H9 (cell line): ENCODE measurements around the gene KIAA0513. TPM values are rescaled to one million over a fixed set of nuclear protein-coding genes. Genes with fewer than 3 reads are reported as not detected.

Experiments used
- DNase-seq: peaks from one replicate; pipeline ENCODE4 v3.0.0-alpha.2; 2017
- H2AFZ ChIP-seq: one replicate; pipeline ENCODE4 v1.6.1; 2013; ENCODE audit warnings: mild to moderate bottlenecking, low read length, control low read depth, moderate library complexity
- H2AK5ac ChIP-seq: 2 replicates; pipeline ENCODE4 v1.6.1; 2013; ENCODE audit warnings: low read length, control low read depth, mixed read lengths; ENCODE audit not compliant: insufficient read length
- H2BK120ac ChIP-seq: one replicate; pipeline ENCODE4 v1.6.1; 2013; ENCODE audit warnings: low read depth, mild to moderate bottlenecking, low read length, control low read depth, inconsistent platforms; ENCODE audit not compliant: poor library complexity, severe bottlenecking
- H2BK12ac ChIP-seq: 2 replicates; pipeline ENCODE4 v1.6.1; 2013; ENCODE audit warnings: low read length, control low read depth, mixed read lengths, low read depth; ENCODE audit not compliant: insufficient read length
- H2BK15ac ChIP-seq: 2 replicates; pipeline ENCODE4 v1.6.1; 2013; ENCODE audit warnings: low read depth, low read length, control low read depth
- H2BK20ac ChIP-seq: one replicate; pipeline ENCODE4 v1.6.1; 2013; ENCODE audit warnings: low read depth, mild to moderate bottlenecking, low read length, control low read depth, inconsistent platforms; ENCODE audit not compliant: poor library complexity, severe bottlenecking
- H2BK5ac ChIP-seq: 2 replicates; pipeline ENCODE4 v1.6.1; 2013; ENCODE audit warnings: low read length, control low read depth, mixed read lengths; ENCODE audit not compliant: insufficient read length
- H3K14ac ChIP-seq: 2 replicates; pipeline ENCODE4 v1.6.1; 2013; ENCODE audit warnings: low read length, control low read depth; ENCODE audit not compliant: insufficient read depth
- H3K18ac ChIP-seq: 2 replicates; pipeline ENCODE4 v1.6.1; 2013; ENCODE audit warnings: low read depth, mild to moderate bottlenecking, mixed read lengths, low read length, control low read depth; ENCODE audit not compliant: insufficient read length
- H3K23ac ChIP-seq: 2 replicates; pipeline ENCODE4 v1.6.1; 2013; ENCODE audit warnings: low read length, control low read depth, mixed read lengths, low read depth; ENCODE audit not compliant: insufficient read length
- H3K23me2 ChIP-seq: 2 replicates; pipeline ENCODE4 v1.6.1; 2013; ENCODE audit warnings: low read depth, mild to moderate bottlenecking, mixed read lengths, low read length, control low read depth; ENCODE audit not compliant: insufficient read length, poor library complexity, severe bottlenecking
- H3K27ac ChIP-seq: 2 replicates; pipeline ENCODE4 v1.5.1; 2013; ENCODE audit warnings: low read length, control low read depth, mixed read lengths, low read depth; ENCODE audit not compliant: insufficient read length
- H3K27me3 ChIP-seq: 2 replicates; pipeline ENCODE4 v1.6.1; 2013; ENCODE audit warnings: low read length, control low read depth, inconsistent platforms; ENCODE audit not compliant: insufficient read depth
- H3K4ac ChIP-seq: 2 replicates; pipeline ENCODE4 v1.6.1; 2013; ENCODE audit warnings: low read depth, mild to moderate bottlenecking, control low read depth, inconsistent platforms, low read length, moderate library complexity
- H3K4me1 ChIP-seq: 2 replicates; pipeline ENCODE4 v1.6.1; 2013; ENCODE audit warnings: low read length, control low read depth, inconsistent platforms; ENCODE audit not compliant: insufficient read depth
- H3K4me2 ChIP-seq: 2 replicates; pipeline ENCODE4 v1.6.1; 2013; ENCODE audit warnings: low read length, control low read depth, mixed read lengths; ENCODE audit not compliant: insufficient read length, insufficient read depth
- H3K56ac ChIP-seq: 2 replicates; pipeline ENCODE4 v1.6.1; 2013; ENCODE audit warnings: low read depth, mild to moderate bottlenecking, mixed read lengths, low read length, control low read depth; ENCODE audit not compliant: insufficient read length
- H3K79me1 ChIP-seq: 2 replicates; pipeline ENCODE4 v1.6.1; 2013; ENCODE audit warnings: low read depth, mild to moderate bottlenecking, moderate library complexity, low read length, control low read depth, inconsistent platforms; ENCODE audit not compliant: insufficient read depth, poor library complexity, severe bottlenecking
- H3K79me2 ChIP-seq: 2 replicates; pipeline ENCODE4 v1.6.1; 2013; ENCODE audit warnings: low read length, control low read depth, inconsistent platforms; ENCODE audit not compliant: insufficient read depth
- H3K9ac ChIP-seq: 2 replicates; pipeline ENCODE4 v1.6.1; 2013; ENCODE audit warnings: low read length, control low read depth, mixed read lengths; ENCODE audit not compliant: insufficient read length; ENCODE audit errors: extremely low read depth
- H3K9me3 ChIP-seq: one replicate; pipeline ENCODE4 v1.6.1; 2013; ENCODE audit warnings: low read depth, low read length, inconsistent platforms; ENCODE audit not compliant: control insufficient read depth
- H3T11ph ChIP-seq: one replicate; pipeline ENCODE4 v1.6.1; 2013; ENCODE audit warnings: mild to moderate bottlenecking, low read length, control low read depth, inconsistent platforms
- H4K20me1 ChIP-seq: one replicate; pipeline ENCODE4 v1.6.1; 2013; ENCODE audit not compliant: control insufficient read depth, insufficient read length, insufficient read depth
- H4K5ac ChIP-seq: 2 replicates; pipeline ENCODE4 v1.6.1; 2013; ENCODE audit warnings: low read depth, mild to moderate bottlenecking, mixed read lengths, low read length, control low read depth; ENCODE audit not compliant: insufficient read length
- H4K8ac ChIP-seq: replicated peaks from 2 replicates; pipeline ENCODE4 v1.6.1; 2013; ENCODE audit warnings: low read length, control low read depth, mixed read lengths, low read depth; ENCODE audit not compliant: insufficient read length
- H4K91ac ChIP-seq: 2 replicates; pipeline ENCODE4 v1.6.1; 2013; ENCODE audit warnings: low read depth, mild to moderate bottlenecking, moderate library complexity, mixed read lengths, low read length, control low read depth; ENCODE audit not compliant: insufficient read length
- H3K27ac Mint-ChIP-seq, 3 experiments: 2 replicates in 2 of 3; 3 replicates in 1 of 3; pipeline ENCODE4 v1.8.0; 2020 to 2021; ENCODE audit warnings: mixed read lengths in 3 of 3, mild to moderate bottlenecking in 1 of 3, moderate library complexity in 1 of 3
- H3K27me3 Mint-ChIP-seq: 2 replicates; pipeline ENCODE4 v1.8.0; 2021; ENCODE audit warnings: low read depth, mild to moderate bottlenecking, moderate library complexity, mixed read lengths
- H3K36me3 Mint-ChIP-seq, 3 experiments: 2 replicates in 2 of 3; 3 replicates in 1 of 3; pipeline ENCODE4 v1.8.0; 2020 to 2021; ENCODE audit warnings: low read depth in 3 of 3, mixed read lengths in 3 of 3; ENCODE audit not compliant: insufficient read depth in 1 of 3
- H3K4me1 Mint-ChIP-seq, 2 experiments: 2 replicates each; pipeline ENCODE4 v1.8.0; 2020; ENCODE audit warnings: mixed read lengths in 2 of 2
- H3K4me3 Mint-ChIP-seq, 2 experiments: 2 replicates in 1 of 2; 3 replicates in 1 of 2; pipeline ENCODE4 v1.8.0; 2020 to 2021; ENCODE audit warnings: mild to moderate bottlenecking in 2 of 2, mixed read lengths in 2 of 2, moderate library complexity in 1 of 2
- H3K9me3 Mint-ChIP-seq, 2 experiments: 2 replicates in 1 of 2; 3 replicates in 1 of 2; pipeline ENCODE4 v1.8.0; 2020; ENCODE audit warnings: mild to moderate bottlenecking in 2 of 2, mixed read lengths in 2 of 2, moderate library complexity in 1 of 2
- WGBS: extraction: QIAGEN DNeasy Blood & Tissue Kit; methylation state at CpG from one replicate; pipeline ENCODE4 v1.1.7; 2013; ENCODE audit warnings: missing lambda C conversion rate, low lambda C conversion rate, mixed read lengths; ENCODE audit not compliant: insufficient read length; ENCODE audit errors: extremely low coverage; 5-methylcytosine and 5-hydroxymethylcytosine counted together
- total RNA-seq: library from RNA; stranded (reverse); gene quantifications from 2 replicates; pipeline ENCODE4 v1.2.1, GENCODE V29; 2021
- TF ChIP-seq, protein P1 (sequence below): fragments of 200-600 bp; sonication (generic); conservative IDR thresholded peaks from 3 replicates; pipeline ENCODE4 v1.8.0; 2021; ENCODE audit warnings: antibody characterized with exemption, mild to moderate bottlenecking

KIAA0513 gene
- total RNA-seq, 1 experiment from 2014 or later: 4.7 TPM

GRCh38 chr16:85018529-85019236, 8.9 kb upstream of the KIAA0513 start:
- no peak overlapping the region for H2BK5ac ChIP-seq
- no CpG with 5 or more reads among the region's 19 CpGs for WGBS
- no peak overlapping the region for H2AK5ac ChIP-seq
- no peaks in the 10 kb centered on the region for H3K9me3 Mint-ChIP-seq
- H3K4me1 ChIP-seq: no peaks in the 10 kb centered on the region
- H3K4me3 Mint-ChIP-seq: no peak overlapping the region
- no peaks in the 10 kb centered on the region for H3K36me3 Mint-ChIP-seq
- H3K9me3 ChIP-seq: no peaks in the 10 kb centered on the region
- no peak overlapping the region for H4K8ac ChIP-seq
- peaks cover 0 to 3% of the 10 kb centered on the region in 2 experiments; a peak in 1 of 4 replicates for H3K4me1 Mint-ChIP-seq
- no peaks in the 10 kb centered on the region for H3K23me2 ChIP-seq
- DNase-seq: no peak
- no peaks in the 10 kb centered on the region for H3K79me1 ChIP-seq
- H3K56ac ChIP-seq: no peak overlapping the region
- no peak overlapping the region for H3K14ac ChIP-seq
- H2BK12ac ChIP-seq: no peak overlapping the region
- no peak overlapping the region for H3K4ac ChIP-seq
- H3K4me2 ChIP-seq: no peak overlapping the region
- no peak overlapping the region; a peak in 1 of 7 replicates for H3K27ac Mint-ChIP-seq
- no peak overlapping the region for H2BK20ac ChIP-seq
- H3K9ac ChIP-seq: no peak overlapping the region
- peaks cover 37% of the 10 kb centered on the region for H3K27me3 Mint-ChIP-seq
- H2BK15ac ChIP-seq: no peak overlapping the region
- no peak overlapping the region for H4K5ac ChIP-seq
- no peak overlapping the region for H3K27ac ChIP-seq
- H2AFZ ChIP-seq: no peak overlapping the region
- no peaks in the 10 kb centered on the region for H4K20me1 ChIP-seq
- H3K27me3 ChIP-seq: no peaks in the 10 kb centered on the region; the same call in 1 of the 2 replicates
- H3T11ph ChIP-seq: no peak overlapping the region
- H3K18ac ChIP-seq: no peak overlapping the region
- no peak overlapping the region for H2BK120ac ChIP-seq
- TF ChIP-seq, protein P1, sequence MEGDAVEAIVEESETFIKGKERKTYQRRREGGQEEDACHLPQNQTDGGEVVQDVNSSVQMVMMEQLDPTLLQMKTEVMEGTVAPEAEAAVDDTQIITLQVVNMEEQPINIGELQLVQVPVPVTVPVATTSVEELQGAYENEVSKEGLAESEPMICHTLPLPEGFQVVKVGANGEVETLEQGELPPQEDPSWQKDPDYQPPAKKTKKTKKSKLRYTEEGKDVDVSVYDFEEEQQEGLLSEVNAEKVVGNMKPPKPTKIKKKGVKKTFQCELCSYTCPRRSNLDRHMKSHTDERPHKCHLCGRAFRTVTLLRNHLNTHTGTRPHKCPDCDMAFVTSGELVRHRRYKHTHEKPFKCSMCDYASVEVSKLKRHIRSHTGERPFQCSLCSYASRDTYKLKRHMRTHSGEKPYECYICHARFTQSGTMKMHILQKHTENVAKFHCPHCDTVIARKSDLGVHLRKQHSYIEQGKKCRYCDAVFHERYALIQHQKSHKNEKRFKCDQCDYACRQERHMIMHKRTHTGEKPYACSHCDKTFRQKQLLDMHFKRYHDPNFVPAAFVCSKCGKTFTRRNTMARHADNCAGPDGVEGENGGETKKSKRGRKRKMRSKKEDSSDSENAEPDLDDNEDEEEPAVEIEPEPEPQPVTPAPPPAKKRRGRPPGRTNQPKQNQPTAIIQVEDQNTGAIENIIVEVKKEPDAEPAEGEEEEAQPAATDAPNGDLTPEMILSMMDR: no peak
- no peak overlapping the region for H4K91ac ChIP-seq
- H3K23ac ChIP-seq: no peak overlapping the region
- no peaks in the 10 kb centered on the region for H3K79me2 ChIP-seq
